Caki2 (cell line): ENCODE measurements around the gene PCCB. TPM values are rescaled to one million over a fixed set of nuclear protein-coding genes. Genes with fewer than 3 reads are reported as not detected.
"Not testable (repeated sequence)": the region's sequence is repeated elsewhere in the genome, so short reads cannot be mapped to it uniquely, and the experiment has no call there.

Experiments
- DNase-seq: peaks from one replicate; pipeline ENCODE4 v3.0.0-alpha.2; 2015; ENCODE audit warnings: low read depth
- in situ Hi-C: cut with HindIII; loops from 2 replicates; pipeline ENCODE4 v1.10.0; 2016; ENCODE audit warnings: low sequenced_read_pairs, low pct_unique_long_range_greater_than_20kb, mixed read lengths
- total RNA-seq: library from RNA; depleted of rRNA; stranded (reverse); fragments of >200 nt; shearing (Covaris generic); gene quantifications from 2 replicates; pipeline ENCODE4 v1.2.3, GENCODE V29; 2014; ENCODE audit warnings: low replicate concordance; rRNA removed

PCCB gene
- total RNA-seq, 1 experiment from 2014 or later: 65.5 TPM

- no peak for DNase-seq
- in situ Hi-C loops: no loop called here
These were observed 100.4 kb downstream of the PCCB start for GRCh38 chr3:136350557-136350956.

GRCh38 chr3:136351351-136351750, 101.2 kb downstream of the PCCB start:
- in situ Hi-C loops: no loop called here
- no peak for DNase-seq

GRCh38 chr3:136351905-136352304, 101.8 kb downstream of the PCCB start:
- no peak for DNase-seq
- in situ Hi-C loops: no loop called here

- in situ Hi-C loops: no loop called here
- DNase-seq: no peak
These were observed 103.3 kb downstream of the PCCB start for GRCh38 chr3:136353461-136353860.

GRCh38 chr3:136366289-136366688, 116.1 kb downstream of the PCCB start:
- DNase-seq: no peak
- in situ Hi-C loops: no loop called here

- in situ Hi-C loops, DNase-seq: not testable (repeated sequence)
These were observed 125.7 kb downstream of the PCCB start for GRCh38 chr3:136375800-136376199.

GRCh38 chr3:136377508-136377907, 127.4 kb downstream of the PCCB start:
- DNase-seq: no peak
- in situ Hi-C loops: no loop called here

GRCh38 chr3:136378011-136378410, 127.9 kb downstream of the PCCB start:
- in situ Hi-C loops: no loop called here
- DNase-seq: no peak

Other genes with a start within 250 kb of the PCCB start
- gene MSL2, start 54.0 kb upstream of the PCCB start, total RNA-seq: 6.4 and 8.8 TPM in 2 replicates